ENCODE results near the gene AHRR. TPM values are rescaled to one million over a fixed set of nuclear protein-coding genes. Genes with fewer than 3 reads are reported as not detected.

AHRR gene
- polyA plus RNA-seq, 1 donor from 2014 or later, result 0.05 TPM

- H3K36me3 Mint-ChIP-seq, result peaks cover 6% of the 10 kb centered on the region
- peaks cover 0 to 8% (median 3%) of the 10 kb centered on the region in 3 donors for H3K4me1 Mint-ChIP-seq
- peaks cover 0 to 4% (median 0%) of the 10 kb centered on the region in 3 donors for H3K9me3 Mint-ChIP-seq
- no peak overlapping the region for H3K27ac Mint-ChIP-seq
- peaks cover 24% of the 10 kb centered on the region for H3K27me3 Mint-ChIP-seq
- peak overlapping the region in 2 of 4 donors; percentile 38 to 60 for H3K4me3 Mint-ChIP-seq
Measured at GRCh38 chr5:343461-344401, 22.2 kb downstream of the AHRR start.

- Mint-ChIP-seq H3K27me3 (peaks cover 28% of the 10 kb centered on the region), H3K4me3 (no peak overlapping the region), H3K9me3 (peaks cover 0 to 4% (median 2%) of the 10 kb centered on the region in 3 donors), H3K4me1 (peaks cover 0 to 8% (median 3%) of the 10 kb centered on the region in 3 donors), H3K36me3 (peaks cover 6% of the 10 kb centered on the region), H3K27ac (no peak overlapping the region)
Measured at GRCh38 chr5:344668-345067, 23.2 kb downstream of the AHRR start.

GRCh38 chr5:345404-346195 is 24.1 kb downstream of the AHRR start:
- Mint-ChIP-seq H3K36me3 (peaks cover 2% of the 10 kb centered on the region), H3K4me1 (peaks cover 0 to 8% (median 3%) of the 10 kb centered on the region in 3 donors), H3K9me3 (peaks cover 0 to 4% (median 2%) of the 10 kb centered on the region in 3 donors), H3K27ac (no peak overlapping the region), H3K27me3 (peaks cover 34% of the 10 kb centered on the region), H3K4me3 (no peak overlapping the region)

DNA sequence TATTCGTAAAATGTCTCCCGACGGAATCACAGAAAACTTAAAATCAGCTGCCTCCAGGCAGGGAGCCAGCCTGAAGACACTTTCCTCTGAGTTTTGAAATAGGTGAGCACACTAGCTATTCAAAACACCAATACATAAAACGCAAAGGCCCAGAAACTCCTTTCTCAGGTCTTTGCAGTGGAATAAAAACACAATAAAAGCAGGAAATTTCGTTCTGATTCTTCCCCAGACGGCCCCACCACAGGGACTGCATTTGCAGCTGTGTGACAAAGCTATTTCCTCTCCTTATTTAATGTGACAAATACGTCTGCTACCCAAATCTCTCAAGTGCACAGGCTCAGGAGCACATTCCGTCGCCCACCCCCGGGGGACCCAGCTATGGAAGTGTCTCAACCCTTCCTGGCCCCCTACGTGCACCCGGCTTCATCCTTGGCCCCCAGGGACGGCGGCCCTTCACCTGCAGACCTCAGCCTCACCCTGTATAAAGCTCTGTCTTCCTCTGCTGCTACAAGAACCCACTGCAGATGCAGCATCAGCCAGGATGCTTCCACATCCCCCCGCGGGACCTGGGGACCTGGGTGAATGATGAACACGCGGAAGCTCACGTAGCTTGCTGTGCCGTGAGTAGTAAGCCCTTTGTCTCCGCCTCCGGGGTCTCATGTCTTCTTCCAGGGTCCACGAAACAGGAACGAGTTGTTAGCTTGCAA is 24.9 kb downstream of the AHRR start:
- Mint-ChIP-seq H3K4me1 (peaks cover 0 to 8% (median 3%) of the 10 kb centered on the region in 3 donors), H3K4me3 (peak overlapping the region in 1 of 4 donors; percentile 48), H3K27me3 (peaks cover 40% of the 10 kb centered on the region), H3K27ac (no peak overlapping the region), H3K36me3 (peaks cover 2% of the 10 kb centered on the region), H3K9me3 (peaks cover 0 to 7% (median 4%) of the 10 kb centered on the region in 3 donors)

DNA sequence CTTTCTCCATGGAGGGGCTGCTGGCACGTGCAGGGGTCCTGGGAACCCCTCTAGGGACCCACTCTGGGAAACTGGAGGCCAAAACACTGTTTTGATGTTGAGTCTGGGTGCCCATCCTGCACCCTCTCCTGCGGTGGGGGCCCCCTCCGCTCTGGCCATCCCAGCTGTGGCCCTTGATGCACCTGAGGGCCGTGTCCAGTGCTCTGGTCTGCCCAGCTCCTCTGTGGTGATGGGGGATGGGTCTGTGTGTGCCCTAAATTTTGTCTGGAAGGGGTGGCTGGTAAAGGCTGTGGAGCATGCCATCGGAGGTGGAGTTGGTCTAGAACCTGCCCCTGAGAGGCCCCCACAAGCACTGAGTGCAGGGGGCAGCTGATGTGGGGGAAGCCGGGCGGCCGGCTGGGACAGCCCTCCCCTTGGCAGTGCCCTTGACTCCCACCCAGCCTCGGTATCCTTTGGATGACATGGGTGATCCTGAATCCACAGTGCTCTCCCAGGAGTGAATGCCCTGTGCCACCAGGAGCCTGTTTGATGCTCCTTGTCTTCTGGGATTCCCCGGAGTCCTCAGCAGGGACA is 26.3 kb downstream of the AHRR start:
- H3K36me3 Mint-ChIP-seq, result peaks cover 1% of the 10 kb centered on the region

DNA sequence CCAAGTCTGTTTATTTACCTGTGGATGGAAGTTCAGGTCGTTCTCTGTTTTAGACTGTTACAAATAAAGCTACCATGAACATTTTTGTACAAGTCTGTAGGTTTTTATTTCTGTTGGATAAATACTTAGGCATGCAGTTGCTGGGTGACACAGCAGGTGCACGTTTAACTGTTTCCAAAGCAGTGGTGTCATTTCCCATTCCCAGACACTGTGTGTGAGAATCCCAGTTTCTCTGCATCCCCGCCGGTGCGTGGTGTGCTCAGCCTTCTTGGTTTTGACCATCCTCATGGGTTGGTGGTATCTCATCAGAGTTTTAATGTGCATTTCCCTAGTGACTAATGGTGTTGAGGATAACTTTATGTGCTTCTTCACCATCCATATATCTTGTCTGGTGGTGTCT is 27.2 kb downstream of the AHRR start:
- H3K27me3 Mint-ChIP-seq, result peaks cover 36% of the 10 kb centered on the region
- H3K9me3 Mint-ChIP-seq, result peaks cover 0 to 7% (median 0%) of the 10 kb centered on the region in 3 donors
- no peak overlapping the region for H3K27ac Mint-ChIP-seq
- peaks cover 0 to 8% (median 3%) of the 10 kb centered on the region in 3 donors for H3K4me1 Mint-ChIP-seq
- no peak overlapping the region for H3K4me3 Mint-ChIP-seq
- H3K36me3 Mint-ChIP-seq, result no peaks in the 10 kb centered on the region

More for the DNA sequence above, 26.3 kb downstream of the AHRR start:
- Mint-ChIP-seq H3K4me3 (no peak overlapping the region), H3K27ac (no peak overlapping the region), H3K27me3 (peaks cover 38% of the 10 kb centered on the region), H3K9me3 (peaks cover 0 to 7% (median 2%) of the 10 kb centered on the region in 3 donors), H3K4me1 (peaks cover 0 to 8% (median 3%) of the 10 kb centered on the region in 3 donors)

- H3K36me3 Mint-ChIP-seq, result no peaks in the 10 kb centered on the region
- H3K4me1 Mint-ChIP-seq, result peaks cover 0 to 8% (median 3%) of the 10 kb centered on the region in 3 donors
- no peak overlapping the region for H3K27ac Mint-ChIP-seq
Measured at GRCh38 chr5:350355-350754, 28.8 kb downstream of the AHRR start.

GRCh38 chr5:351084-351920 is 29.8 kb downstream of the AHRR start:
- Mint-ChIP-seq H3K9me3 (peaks cover 0 to 7% (median 0%) of the 10 kb centered on the region in 3 donors), H3K27ac (no peak overlapping the region), H3K4me1 (peaks cover 0 to 8% (median 3%) of the 10 kb centered on the region in 3 donors), H3K4me3 (no peak overlapping the region), H3K36me3 (no peaks in the 10 kb centered on the region), H3K27me3 (peaks cover 35% of the 10 kb centered on the region)

More at GRCh38 chr5:350355-350754, 28.8 kb downstream of the AHRR start:
- Mint-ChIP-seq H3K4me3 (no peak overlapping the region), H3K9me3 (peaks cover 0 to 7% (median 0%) of the 10 kb centered on the region in 3 donors), H3K27me3 (peaks cover 36% of the 10 kb centered on the region)

DNA sequence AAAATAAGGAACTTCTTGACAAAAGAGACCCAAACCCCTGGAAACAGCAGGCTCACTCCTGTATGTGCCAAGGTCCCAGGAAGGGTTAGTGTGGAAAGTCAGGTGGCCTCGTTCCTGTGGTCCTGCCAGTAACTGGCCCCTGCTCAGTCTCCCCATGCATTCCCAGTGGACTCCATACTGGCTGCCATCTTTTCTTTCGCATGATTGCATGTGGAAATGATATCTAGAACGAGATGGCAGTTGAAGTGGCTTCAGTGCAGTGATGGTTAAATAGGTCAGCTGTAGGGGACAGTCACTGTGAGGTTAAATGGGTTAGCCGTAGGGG is 30.4 kb downstream of the AHRR start:
- Mint-ChIP-seq H3K4me1 (peaks cover 0 to 3% (median 2%) of the 10 kb centered on the region in 3 donors), H3K9me3 (peaks cover 0 to 7% (median 0%) of the 10 kb centered on the region in 3 donors), H3K4me3 (no peak overlapping the region), H3K27ac (no peak overlapping the region), H3K27me3 (peaks cover 29% of the 10 kb centered on the region), H3K36me3 (no peaks in the 10 kb centered on the region)

GRCh38 chr5:352639-353611 is 31.4 kb downstream of the AHRR start:
- no peak overlapping the region for H3K4me3 Mint-ChIP-seq
- H3K4me1 Mint-ChIP-seq, result no peaks in the 10 kb centered on the region
- no peaks in the 10 kb centered on the region for H3K36me3 Mint-ChIP-seq
- H3K9me3 Mint-ChIP-seq, result peaks cover 0 to 7% (median 0%) of the 10 kb centered on the region in 3 donors
- no peak overlapping the region for H3K27ac Mint-ChIP-seq
- H3K27me3 Mint-ChIP-seq, result peaks cover 23% of the 10 kb centered on the region

DNA sequence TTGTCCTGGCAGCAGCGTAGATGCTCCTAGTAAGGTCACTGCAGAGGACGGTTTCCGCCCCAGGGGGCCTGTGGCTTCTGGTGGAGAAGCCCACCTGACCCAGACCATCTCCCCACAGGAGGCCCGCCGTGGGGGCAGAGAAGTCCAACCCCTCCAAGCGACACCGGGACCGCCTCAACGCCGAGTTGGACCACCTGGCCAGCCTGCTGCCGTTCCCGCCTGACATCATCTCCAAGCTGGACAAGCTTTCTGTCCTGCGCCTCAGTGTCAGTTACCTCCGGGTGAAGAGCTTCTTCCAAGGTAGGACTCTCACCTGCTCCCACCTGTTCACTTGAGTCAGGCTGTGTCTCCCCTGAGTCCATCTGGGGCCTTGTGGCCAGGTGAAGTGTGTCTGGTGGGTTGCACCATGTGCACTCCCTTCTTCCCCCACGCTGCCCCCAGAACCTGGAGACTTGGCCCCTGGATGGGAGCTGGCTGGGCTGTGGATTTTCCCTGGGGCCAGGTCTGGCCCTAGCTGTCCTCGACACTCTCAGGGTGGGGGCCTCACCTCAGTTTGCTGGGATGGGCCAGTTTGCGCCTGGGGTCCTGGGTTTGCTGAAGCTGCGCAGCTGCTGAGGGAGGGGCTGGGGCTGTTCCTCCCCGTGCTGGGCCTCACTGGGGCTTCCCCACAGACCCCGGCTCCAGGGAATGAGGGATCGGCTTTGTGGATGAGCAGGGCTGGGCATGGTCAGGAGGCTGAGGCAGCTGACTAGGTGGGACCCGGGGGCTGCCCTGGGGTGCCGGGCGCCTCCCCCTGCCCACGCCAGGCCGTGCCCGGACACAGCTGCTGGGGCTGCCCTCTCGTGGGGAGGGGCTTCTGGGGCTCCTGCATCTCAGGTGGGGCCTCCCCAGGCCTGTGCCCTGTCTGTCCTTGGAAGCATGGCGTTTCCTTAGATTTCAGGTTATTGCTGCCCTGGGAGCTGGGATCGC is 32.4 kb downstream of the AHRR start:
- Mint-ChIP-seq H3K4me3 (no peak overlapping the region), H3K4me1 (no peaks in the 10 kb centered on the region), H3K9me3 (peaks cover 0 to 6% (median 0%) of the 10 kb centered on the region in 3 donors), H3K27me3 (peaks cover 17% of the 10 kb centered on the region), H3K36me3 (no peaks in the 10 kb centered on the region), H3K27ac (no peak overlapping the region)
